AG04450 (cell line): ENCODE results near the gene CDKN2AIP. TPM values are rescaled to one million over a fixed set of nuclear protein-coding genes. Genes with fewer than 3 reads are reported as not detected.
A peak's percentile ranks its signal among the peaks of the same experiment; 100 is the strongest.
"Not testable (repeated sequence)": the region's sequence is repeated elsewhere in the genome, so short reads cannot be mapped to it uniquely, and the experiment has no call there.

Experiments used
- CTCF ChIA-PET: fragments of 300-600, 350-600 bp; formaldehyde crosslinking; extraction: SDS; loops from one replicate; lab custom pipeline; 2022; ENCODE audit warnings: antibody characterized with exemption, inconsistent platforms; lab: Charles Lee
- POLR2A ChIA-PET: fragments of 350-600 bp; formaldehyde crosslinking; extraction: SDS; loops from one replicate; lab custom pipeline; 2021; ENCODE audit warnings: antibody characterized with exemption, inconsistent platforms; lab: Yijun Ruan, JAX
- DNase-seq: peaks from one replicate; pipeline ENCODE4 v3.0.0-alpha.2; 2011; ENCODE audit warnings: low read depth, low spot score
- H3K27ac ChIP-seq: one replicate; pipeline ENCODE4 v1.5.1; 2012; ENCODE audit warnings: low read depth, low read length, control low read depth
- H3K27me3 ChIP-seq: one replicate; pipeline ENCODE4 v1.6.0; 2012; ENCODE audit warnings: low read length; ENCODE audit not compliant: control insufficient read depth, insufficient read depth
- H3K4me3 ChIP-seq: 2 replicates; pipeline ENCODE4 v1.5.1; 2011; ENCODE audit warnings: mild to moderate bottlenecking, low read depth, low read length, control low read depth
- H3K9me3 ChIP-seq: 2 replicates; pipeline ENCODE4 v1.5.1; 2012; ENCODE audit warnings: low read length; ENCODE audit not compliant: control insufficient read depth, insufficient read depth
- polyA plus RNA-seq: library from polyadenylated mRNA; depleted of rRNA; stranded (reverse); fragments of >200 nt; gene quantifications from 2 replicates; pipeline ENCODE4 v1.2.3, GENCODE V29; 2011
- TF ChIP-seq, protein P1 (sequence below): IDR thresholded peaks from 2 replicates; pipeline ENCODE4 v1.5.1; 2011; ENCODE audit warnings: low read depth, low read length, control low read depth, inconsistent platforms

The CDKN2AIP gene
- polyA plus RNA-seq, 1 experiment = 15.7 TPM

GRCh38 chr4:183449193-183449882 is 4.9 kb downstream of the CDKN2AIP start:
- CTCF ChIA-PET = no interaction called here
- TF ChIP-seq, protein P1, sequence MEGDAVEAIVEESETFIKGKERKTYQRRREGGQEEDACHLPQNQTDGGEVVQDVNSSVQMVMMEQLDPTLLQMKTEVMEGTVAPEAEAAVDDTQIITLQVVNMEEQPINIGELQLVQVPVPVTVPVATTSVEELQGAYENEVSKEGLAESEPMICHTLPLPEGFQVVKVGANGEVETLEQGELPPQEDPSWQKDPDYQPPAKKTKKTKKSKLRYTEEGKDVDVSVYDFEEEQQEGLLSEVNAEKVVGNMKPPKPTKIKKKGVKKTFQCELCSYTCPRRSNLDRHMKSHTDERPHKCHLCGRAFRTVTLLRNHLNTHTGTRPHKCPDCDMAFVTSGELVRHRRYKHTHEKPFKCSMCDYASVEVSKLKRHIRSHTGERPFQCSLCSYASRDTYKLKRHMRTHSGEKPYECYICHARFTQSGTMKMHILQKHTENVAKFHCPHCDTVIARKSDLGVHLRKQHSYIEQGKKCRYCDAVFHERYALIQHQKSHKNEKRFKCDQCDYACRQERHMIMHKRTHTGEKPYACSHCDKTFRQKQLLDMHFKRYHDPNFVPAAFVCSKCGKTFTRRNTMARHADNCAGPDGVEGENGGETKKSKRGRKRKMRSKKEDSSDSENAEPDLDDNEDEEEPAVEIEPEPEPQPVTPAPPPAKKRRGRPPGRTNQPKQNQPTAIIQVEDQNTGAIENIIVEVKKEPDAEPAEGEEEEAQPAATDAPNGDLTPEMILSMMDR = no peak
- no peak overlapping the region for H3K27ac ChIP-seq

GRCh38 chr4:183450108-183450507 is 5.7 kb downstream of the CDKN2AIP start:
- ChIA-PET CTCF (no interaction called here), POLR2A (no interaction called here)
- Histone ChIP-seq H3K4me3 (no peak overlapping the region), H3K27ac (no peak overlapping the region), H3K9me3 (no peaks in the 10 kb centered on the region; the same call in 1 of the 2 replicates), H3K27me3 (no peaks in the 10 kb centered on the region)
- TF ChIP-seq, protein P1 = no peak
- DNase-seq = no peak

More at GRCh38 chr4:183449193-183449882, 4.9 kb downstream of the CDKN2AIP start:
- POLR2A ChIA-PET = no interaction called here
- H3K4me3 ChIP-seq = no peak overlapping the region
- peak; percentile 29 for DNase-seq
- no peaks in the 10 kb centered on the region for H3K27me3 ChIP-seq
- no peaks in the 10 kb centered on the region; the same call in 1 of the 2 replicates for H3K9me3 ChIP-seq

GRCh38 chr4:183455431-183456195 is 11.2 kb downstream of the CDKN2AIP start:
- no peak for DNase-seq
- H3K4me3 ChIP-seq = no peak overlapping the region
- ChIA-PET CTCF (interaction anchor here (1.1 kb wide), 1 partner anchor 16 kb away, joined by 3 read pairs; no protein-coding TSS in a partner anchor), POLR2A (no interaction called here)
- no peak overlapping the region for H3K27ac ChIP-seq
- H3K27me3 ChIP-seq = no peaks in the 10 kb centered on the region
- H3K9me3 ChIP-seq = no peaks in the 10 kb centered on the region
- TF ChIP-seq, protein P1 = no peak

DNA sequence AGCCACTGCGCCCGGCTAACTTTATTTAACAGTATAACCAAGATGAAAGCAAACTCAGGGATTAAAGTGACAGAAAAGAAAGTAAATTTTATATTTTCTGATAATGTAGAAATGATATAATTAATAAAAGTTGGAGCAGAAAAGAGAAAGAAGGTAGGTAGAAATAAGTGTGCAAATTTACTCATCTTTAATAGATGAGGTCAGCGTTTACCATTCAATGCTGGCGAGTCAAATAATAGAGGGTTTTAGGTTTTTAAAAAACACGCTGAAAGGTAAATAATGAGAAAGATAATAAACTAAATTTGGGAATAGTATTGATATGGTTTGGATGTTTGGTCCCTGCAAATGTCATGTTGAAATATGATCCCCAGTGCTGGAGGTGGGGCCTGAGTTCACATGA is 13.6 kb downstream of the CDKN2AIP start:
- no peaks in the 10 kb centered on the region for H3K27me3 ChIP-seq
- no peak overlapping the region for H3K4me3 ChIP-seq
- DNase-seq = no peak
- TF ChIP-seq, protein P1 = no peak
- CTCF ChIA-PET = no interaction called here
- H3K27ac ChIP-seq = no peak overlapping the region
- H3K9me3 ChIP-seq = no peaks in the 10 kb centered on the region
- POLR2A ChIA-PET = no interaction called here

DNA sequence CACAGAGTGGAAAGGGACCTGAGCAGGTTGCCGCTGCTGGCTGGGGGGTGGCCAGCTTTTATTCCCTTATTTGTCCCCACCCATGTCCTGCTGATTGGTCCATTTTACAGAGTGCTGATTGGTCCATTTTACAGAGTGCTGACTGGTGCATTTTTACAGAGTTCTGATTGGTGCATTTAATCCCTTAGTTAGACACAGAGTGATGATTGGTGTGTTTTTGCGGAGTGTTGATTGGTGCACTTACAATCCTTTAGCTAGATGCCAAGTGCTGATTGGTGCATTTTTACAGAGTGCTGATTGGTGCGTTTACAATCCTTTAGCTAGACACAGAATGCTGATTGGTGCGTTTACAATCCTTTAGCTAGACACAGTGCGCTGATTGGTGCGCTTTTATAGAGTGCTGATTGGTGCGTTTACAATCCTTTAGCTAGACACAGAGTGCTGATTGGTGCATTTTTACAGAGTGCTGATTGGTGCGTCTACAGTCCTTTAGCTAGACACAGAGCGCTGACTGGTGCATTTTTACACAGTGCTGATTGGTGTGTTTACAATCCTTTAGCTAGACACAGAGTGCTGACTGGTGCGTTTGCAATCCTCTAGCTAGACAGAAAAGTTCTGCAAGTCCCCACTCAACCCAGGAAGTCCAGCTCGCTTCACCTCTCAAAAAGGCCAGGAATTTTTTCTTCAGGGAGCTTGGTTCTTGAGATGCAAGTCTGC is 19.6 kb downstream of the CDKN2AIP start:
- H3K4me3 ChIP-seq, H3K27me3 ChIP-seq, H3K27ac ChIP-seq, DNase-seq, CTCF ChIA-PET, H3K9me3 ChIP-seq: not testable (repeated sequence)
- POLR2A ChIA-PET = interaction anchor here (0.6 to 1.2 kb wide), 2 partner anchors 18 to 20 kb away, joined by 3 read pairs; no protein-coding TSS in a partner anchor

- CTCF ChIA-PET, DNase-seq, H3K27me3 ChIP-seq: not testable (repeated sequence)
These were observed 21.4 kb downstream of the CDKN2AIP start for GRCh38 chr4:183465879-183466278.

More at GRCh38 chr4:183465879-183466278, 21.4 kb downstream of the CDKN2AIP start:
- H3K9me3 ChIP-seq, H3K27ac ChIP-seq, POLR2A ChIA-PET, H3K4me3 ChIP-seq: not testable (repeated sequence)
